ENCODE data around the gene HPSE2. TPM values are rescaled to one million over a fixed set of nuclear protein-coding genes. Genes with fewer than 3 reads are reported as not detected.

The HPSE2 gene
- total RNA-seq, 1 experiment from 2014 or later: 0.20 TPM

GRCh38 chr10:98589691-98590090 is 646.0 kb downstream of the HPSE2 start:
- WGBS (ENCODE audit: extremely low coverage, insufficient read length, low lambda C conversion rate): no CpG with 5 or more reads among the region's 2 CpGs
- no peak overlapping the region for H3K14ac ChIP-seq (ENCODE audit: insufficient read depth, low read length)
- H3K27ac Mint-ChIP-seq: no peak overlapping the region

More at GRCh38 chr10:98589691-98590090, 646.0 kb downstream of the HPSE2 start:
- no peak overlapping the region for H4K5ac ChIP-seq (ENCODE audit: insufficient read length, low read depth, low read length)
- H2BK5ac ChIP-seq (ENCODE audit: insufficient read length, low read length): no peak overlapping the region
- Mint-ChIP-seq H3K4me1 (no peaks in the 10 kb centered on the region), H3K27me3 (ENCODE audit: low read depth) (no peaks in the 10 kb centered on the region; the same call in 1 of the 2 replicates), H3K9me3 (no peaks in the 10 kb centered on the region; a peak in 1 of 5 replicates), H3K36me3 (ENCODE audit: insufficient read depth in 1 of 3, low read depth in 3 of 3) (no peaks in the 10 kb centered on the region; a peak in 2 of 7 replicates), H3K4me3 (no peak overlapping the region)
- no peak overlapping the region for H3K4ac ChIP-seq (ENCODE audit: low read depth, low read length)
- H2BK15ac ChIP-seq (ENCODE audit: low read depth, low read length): no peak overlapping the region
- no peak overlapping the region for H3T11ph ChIP-seq (ENCODE audit: low read length)
- no peaks in the 10 kb centered on the region for H3K4me1 ChIP-seq (ENCODE audit: insufficient read depth, low read length)
- no peaks in the 10 kb centered on the region for H3K79me1 ChIP-seq (ENCODE audit: insufficient read depth, low read depth, low read length, poor library complexity, severe bottlenecking)
- no peak overlapping the region for H3K23ac ChIP-seq (ENCODE audit: insufficient read length, low read depth, low read length)
- no peak overlapping the region for H2AFZ ChIP-seq (ENCODE audit: low read length)
- no peaks in the 10 kb centered on the region for H3K23me2 ChIP-seq (ENCODE audit: insufficient read length, low read depth, low read length, poor library complexity, severe bottlenecking)
- H3K79me2 ChIP-seq (ENCODE audit: insufficient read depth, low read length): no peaks in the 10 kb centered on the region
- no peak overlapping the region for H2BK20ac ChIP-seq (ENCODE audit: low read depth, low read length, poor library complexity, severe bottlenecking)
- H4K91ac ChIP-seq (ENCODE audit: insufficient read length, low read depth, low read length): no peak overlapping the region
- H4K8ac ChIP-seq (replicated peaks; ENCODE audit: insufficient read length, low read depth, low read length): no peak overlapping the region
- H3K9ac ChIP-seq (ENCODE audit: extremely low read depth, insufficient read length, low read length): no peak overlapping the region
- no peak for DNase-seq
- no peak overlapping the region for H2BK120ac ChIP-seq (ENCODE audit: low read depth, low read length, poor library complexity, severe bottlenecking)
- H3K27ac ChIP-seq (ENCODE audit: insufficient read length, low read depth, low read length): no peak overlapping the region
- no peak for TF ChIP-seq CTCF (conservative IDR thresholded peaks at IDR 0.05)
- no peak overlapping the region for H3K18ac ChIP-seq (ENCODE audit: insufficient read length, low read depth, low read length)
- H3K4me2 ChIP-seq (ENCODE audit: insufficient read depth, insufficient read length, low read length): no peak overlapping the region
- no peak overlapping the region for H2BK12ac ChIP-seq (ENCODE audit: insufficient read length, low read depth, low read length)
- H4K20me1 ChIP-seq (ENCODE audit: control insufficient read depth, insufficient read depth, insufficient read length): no peaks in the 10 kb centered on the region
- no peaks in the 10 kb centered on the region for H3K9me3 ChIP-seq (ENCODE audit: control insufficient read depth, low read depth, low read length)
- H2AK5ac ChIP-seq (ENCODE audit: insufficient read length, low read length): no peak overlapping the region
- H3K56ac ChIP-seq (ENCODE audit: insufficient read length, low read depth, low read length): no peak overlapping the region
- H3K27me3 ChIP-seq (ENCODE audit: insufficient read depth, low read length): no peaks in the 10 kb centered on the region
